ENCODE results near the gene CDR2L.

DNA sequence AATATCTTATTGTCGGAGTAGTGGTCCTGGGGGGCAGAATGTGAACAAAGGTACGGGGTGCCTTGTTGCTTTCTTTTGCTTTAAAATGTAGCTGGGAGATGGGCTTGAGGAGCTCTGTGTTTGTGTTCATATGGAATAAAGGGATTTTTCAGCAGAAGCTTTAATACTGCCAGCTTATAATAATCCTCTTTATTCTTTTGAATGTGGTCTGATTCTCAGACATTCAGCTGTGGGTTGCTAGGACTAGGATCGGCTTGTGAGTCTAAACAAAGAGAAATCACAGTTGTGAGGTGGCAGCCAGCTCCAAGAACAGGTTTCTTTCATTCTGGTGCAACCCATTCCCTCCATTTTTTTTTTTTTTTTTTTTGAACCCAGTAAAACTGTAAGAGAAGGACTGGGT lies 32.3 kb downstream of the CDR2L start:
- TF ChIP-seq CTCF (IDR thresholded peaks at IDR 0.05) (no peak), POLR2A (IDR thresholded peaks at IDR 0.05) (no peak), POLR2AphosphoS5 (IDR thresholded peaks at IDR 0.05) (no peak)

Measured in stomach (tissue), 4 donors.